MM.1S (cell line): ENCODE results near the gene NRXN3.

Experiments
- DNase-seq: peaks from one replicate; pipeline ENCODE4 v3.0.0-alpha.2; 2015
- H2AFZ ChIP-seq: fragments of 300-600 bp; sonication (generic); 2 replicates; pipeline ENCODE4 v1.6.0; 2016; ENCODE audit warnings: antibody characterized with exemption, low read length
- H3F3A ChIP-seq: fragments of 300-600 bp; sonication (generic); 2 replicates; pipeline ENCODE4 v1.6.1; 2016; ENCODE audit warnings: mild to moderate bottlenecking, antibody characterized with exemption, low read length, moderate library complexity, mixed read lengths; ENCODE audit not compliant: insufficient read depth
- H3K27ac ChIP-seq: fragments of 300-600 bp; sonication (generic); 2 replicates; pipeline ENCODE4 v1.5.1; 2016; ENCODE audit warnings: mild to moderate bottlenecking, low read length
- H3K27me3 ChIP-seq: fragments of 300-600 bp; sonication (generic); replicated peaks from 2 replicates; pipeline ENCODE4 v1.6.0; 2016; ENCODE audit warnings: low read length; ENCODE audit not compliant: insufficient read depth
- H3K36me3 ChIP-seq: fragments of 300-600 bp; sonication (generic); replicated peaks from 2 replicates; pipeline ENCODE4 v1.6.1; 2016; ENCODE audit warnings: mild to moderate bottlenecking, low read length, mixed read lengths; ENCODE audit not compliant: insufficient read depth
- H3K4me1 ChIP-seq: fragments of 300-600 bp; sonication (generic); 2 replicates; pipeline ENCODE4 v1.6.1; 2016; ENCODE audit warnings: low read length, mixed read lengths
- H3K4me2 ChIP-seq: fragments of 300-600 bp; sonication (generic); 2 replicates; pipeline ENCODE4 v1.6.0; 2016; ENCODE audit warnings: low read depth, low read length
- H3K4me3 ChIP-seq: fragments of 300-600 bp; sonication (generic); 2 replicates; pipeline ENCODE4 v1.5.1; 2016; ENCODE audit warnings: low read length, mixed read lengths
- H3K79me2 ChIP-seq: fragments of 300-600 bp; sonication (generic); 2 replicates; pipeline ENCODE4 v1.6.1; 2016; ENCODE audit warnings: mixed run types, low read length, mixed read lengths
- H3K9ac ChIP-seq: fragments of 300-600 bp; sonication (generic); 2 replicates; pipeline ENCODE4 v1.6.1; 2016; ENCODE audit warnings: low read length, mixed read lengths
- H3K9me2 ChIP-seq: fragments of 300-600 bp; sonication (generic); replicated peaks from 2 replicates; pipeline ENCODE4 v1.6.1; 2016; ENCODE audit warnings: mild to moderate bottlenecking, low read length, mixed read lengths; ENCODE audit not compliant: insufficient read depth
- H3K9me3 ChIP-seq: fragments of 300-600 bp; sonication (generic); replicated peaks from 2 replicates; pipeline ENCODE4 v1.6.1; 2016; ENCODE audit warnings: mild to moderate bottlenecking, low read length, mixed read lengths; ENCODE audit not compliant: insufficient read depth
- H4K20me1 ChIP-seq: fragments of 300-600 bp; sonication (generic); 2 replicates; pipeline ENCODE4 v1.6.1; 2016; ENCODE audit warnings: mild to moderate bottlenecking, low read length, moderate library complexity, mixed read lengths; ENCODE audit not compliant: insufficient read depth
- CTCF ChIP-seq: fragments of 300-600 bp; sonication (generic); IDR thresholded peaks from 2 replicates; pipeline ENCODE4 v1.5.1; 2016; ENCODE audit warnings: antibody characterized with exemption, low read length, mixed read lengths
- EZH2 ChIP-seq: fragments of 300-600 bp; sonication (generic); optimal IDR thresholded peaks from 2 replicates; pipeline ENCODE3; 2017; ENCODE audit warnings: low read depth, mild to moderate bottlenecking, antibody characterized with exemption, low read length, mixed read lengths
- EZH2phosphoT487 ChIP-seq: fragments of 300-600 bp; sonication (generic); IDR thresholded peaks from 2 replicates; pipeline ENCODE4 v1.6.1; 2018; ENCODE audit warnings: antibody characterized with exemption, low read length

The NRXN3 gene

GRCh38 chr14:79027138-79027537, 857.0 kb downstream of the NRXN3 start:
- H4K20me1 ChIP-seq, result no peaks in the 10 kb centered on the region
- no peaks in the 10 kb centered on the region for H3K36me3 ChIP-seq
- DNase-seq, result no peak
- H3K9me2 ChIP-seq, result no peaks in the 10 kb centered on the region
- no peak overlapping the region for H3K4me3 ChIP-seq
- TF ChIP-seq EZH2phosphoT487 (no peak), EZH2 (no peak), CTCF (no peak)
- H3K9ac ChIP-seq, result no peak overlapping the region
- no peak overlapping the region for H3K4me2 ChIP-seq
- H3K9me3 ChIP-seq, result no peaks in the 10 kb centered on the region
- H3K4me1 ChIP-seq, result no peaks in the 10 kb centered on the region
- no peak overlapping the region for H2AFZ ChIP-seq
- H3K27me3 ChIP-seq, result no peaks in the 10 kb centered on the region
- H3K27ac ChIP-seq, result no peak overlapping the region
- no peaks in the 10 kb centered on the region for H3F3A ChIP-seq
- no peaks in the 10 kb centered on the region for H3K79me2 ChIP-seq

GRCh38 chr14:79028281-79028680, 858.1 kb downstream of the NRXN3 start:
- no peak overlapping the region for H3K27ac ChIP-seq
- H2AFZ ChIP-seq, result no peak overlapping the region
- no peaks in the 10 kb centered on the region for H3K27me3 ChIP-seq
- no peaks in the 10 kb centered on the region for H3K9me3 ChIP-seq
- H3K4me2 ChIP-seq, result no peak overlapping the region
- no peak for DNase-seq
- TF ChIP-seq EZH2phosphoT487 (no peak), EZH2 (no peak), CTCF (no peak)
- no peaks in the 10 kb centered on the region for H3K4me1 ChIP-seq
- H3K79me2 ChIP-seq, result no peaks in the 10 kb centered on the region
- no peak overlapping the region for H3K4me3 ChIP-seq
- no peaks in the 10 kb centered on the region for H4K20me1 ChIP-seq
- no peaks in the 10 kb centered on the region for H3K36me3 ChIP-seq
- no peaks in the 10 kb centered on the region for H3F3A ChIP-seq
- no peak overlapping the region for H3K9ac ChIP-seq
- no peaks in the 10 kb centered on the region for H3K9me2 ChIP-seq

GRCh38 chr14:79036441-79036840, 866.3 kb downstream of the NRXN3 start:
- no peaks in the 10 kb centered on the region for H3F3A ChIP-seq
- H3K9me3 ChIP-seq, result no peaks in the 10 kb centered on the region
- no peak overlapping the region for H3K4me2 ChIP-seq
- no peak overlapping the region for H2AFZ ChIP-seq
- H4K20me1 ChIP-seq, result no peaks in the 10 kb centered on the region
- no peak for TF ChIP-seq EZH2
- no peak for TF ChIP-seq CTCF
- TF ChIP-seq EZH2phosphoT487, result no peak
- no peaks in the 10 kb centered on the region for H3K4me1 ChIP-seq
- H3K27ac ChIP-seq, result no peak overlapping the region
- no peak overlapping the region for H3K4me3 ChIP-seq
- H3K36me3 ChIP-seq, result no peaks in the 10 kb centered on the region
- no peaks in the 10 kb centered on the region for H3K27me3 ChIP-seq
- DNase-seq, result no peak
- no peaks in the 10 kb centered on the region for H3K9me2 ChIP-seq
- no peaks in the 10 kb centered on the region for H3K79me2 ChIP-seq
- H3K9ac ChIP-seq, result no peak overlapping the region

GRCh38 chr14:79037106-79037505, 866.9 kb downstream of the NRXN3 start:
- no peaks in the 10 kb centered on the region for H3K36me3 ChIP-seq
- no peak for TF ChIP-seq EZH2
- no peak for TF ChIP-seq CTCF
- TF ChIP-seq EZH2phosphoT487, result no peak
- H4K20me1 ChIP-seq, result no peaks in the 10 kb centered on the region

More at GRCh38 chr14:79037106-79037505, 866.9 kb downstream of the NRXN3 start:
- DNase-seq, result no peak
- H3K9me2 ChIP-seq, result no peaks in the 10 kb centered on the region
- H3K4me1 ChIP-seq, result no peaks in the 10 kb centered on the region
- H3K27me3 ChIP-seq, result no peaks in the 10 kb centered on the region
- no peak overlapping the region for H3K4me2 ChIP-seq
- H3F3A ChIP-seq, result no peaks in the 10 kb centered on the region
- no peak overlapping the region for H2AFZ ChIP-seq
- no peak overlapping the region for H3K4me3 ChIP-seq
- H3K79me2 ChIP-seq, result no peaks in the 10 kb centered on the region
- H3K9ac ChIP-seq, result no peak overlapping the region
- H3K27ac ChIP-seq, result no peak overlapping the region
- no peaks in the 10 kb centered on the region for H3K9me3 ChIP-seq
